GM19397 (cell line): ENCODE measurements around the gene OBSCN.

Experiments used
- ATAC-seq: cut with Tn5 transposase; IDR thresholded peaks from one replicate; pipeline ENCODE4 v1.9.1; 2021; ENCODE audit warnings: mild to moderate bottlenecking, moderate library complexity; ENCODE audit not compliant: unreplicated experiment

The OBSCN gene

GRCh38 chr1:228304225-228304624, 96.4 kb downstream of the OBSCN start:
- ATAC-seq: no peak

GRCh38 chr1:228304766-228305395, 97.0 kb downstream of the OBSCN start:
- ATAC-seq: no peak

GRCh38 chr1:228305721-228306152, 97.9 kb downstream of the OBSCN start:
- ATAC-seq: no peak

GRCh38 chr1:228306275-228307217, 98.7 kb downstream of the OBSCN start:
- ATAC-seq: no peak

GRCh38 chr1:228307218-228308023, 99.6 kb downstream of the OBSCN start:
- ATAC-seq: no peak

GRCh38 chr1:228308085-228308601, 100.3 kb downstream of the OBSCN start:
- ATAC-seq: no peak

- ATAC-seq: no peak
Measured at GRCh38 chr1:228308628-228309325, 100.9 kb downstream of the OBSCN start.

GRCh38 chr1:228309326-228310067, 101.7 kb downstream of the OBSCN start:
- no peak for ATAC-seq

GRCh38 chr1:228310162-228310792, 102.4 kb downstream of the OBSCN start:
- ATAC-seq: no peak

GRCh38 chr1:228311091-228311490, 103.2 kb downstream of the OBSCN start:
- ATAC-seq: no peak

- ATAC-seq: no peak
Measured at GRCh38 chr1:228312136-228312764, 104.4 kb downstream of the OBSCN start.

GRCh38 chr1:228313536-228314277, 105.9 kb downstream of the OBSCN start:
- no peak for ATAC-seq

GRCh38 chr1:228314315-228314657, 106.4 kb downstream of the OBSCN start:
- ATAC-seq: no peak

- no peak for ATAC-seq
Measured at GRCh38 chr1:228314658-228315483, 107.0 kb downstream of the OBSCN start.

GRCh38 chr1:228315484-228315944, 107.7 kb downstream of the OBSCN start:
- no peak for ATAC-seq

- no peak for ATAC-seq
Measured at GRCh38 chr1:228315945-228316588, 108.2 kb downstream of the OBSCN start.
